Natural killer cell (primary cell): Measurements from ENCODE around the gene CNNM4. TPM values are rescaled to one million over a fixed set of nuclear protein-coding genes. Genes with fewer than 3 reads are reported as not detected.
A peak's percentile ranks its signal among the peaks of the same experiment; 100 is the strongest.

Source experiments
- ATAC-seq, 3 donors: fragments of 150-1000 bp in 2 of 3; fragments of 200-7000 bp in 1 of 3; cut with Tn5 transposase; 1 replicate in 1 of 3; 2 replicates in 2 of 3; pipeline ENCODE4 v1.10.0; 2021; ENCODE audit warnings: mild to moderate bottlenecking in 2 of 3, moderate library complexity in 2 of 3
- DNase-seq, 2 donors: peaks; one replicate each; pipeline versions ENCODE4 v3.0.0 to v3.0.0-alpha.2; 2013 to 2021; ENCODE audit warnings: mixed read lengths in 1 of 2
- H3K27ac ChIP-seq: one replicate; pipeline ENCODE4 v1.5.1; 2013; ENCODE audit warnings: mild to moderate bottlenecking, low read length
- H3K27me3 ChIP-seq: one replicate; pipeline ENCODE4 v1.6.1; 2013; ENCODE audit warnings: low read length; ENCODE audit not compliant: control insufficient read depth, insufficient read depth
- H3K36me3 ChIP-seq: one replicate; pipeline ENCODE4 v1.6.1; 2013; ENCODE audit warnings: low read length; ENCODE audit not compliant: control insufficient read depth, insufficient read depth
- H3K4me1 ChIP-seq: one replicate; pipeline ENCODE4 v1.6.1; 2013; ENCODE audit warnings: low read length; ENCODE audit not compliant: control insufficient read depth, insufficient read depth
- H3K4me3 ChIP-seq: one replicate; pipeline ENCODE4 v1.5.1; 2013; ENCODE audit warnings: low read length
- H3K9me3 ChIP-seq: one replicate; pipeline ENCODE4 v1.6.1; 2013; ENCODE audit warnings: low read length; ENCODE audit not compliant: control insufficient read depth, insufficient read depth
- H3K27ac Mint-ChIP-seq, 2 donors: one replicate each; pipeline ENCODE4 v1.8.0; 2022; ENCODE audit warnings: mild to moderate bottlenecking in 2 of 2, mixed read lengths in 2 of 2, moderate library complexity in 1 of 2
- H3K27me3 Mint-ChIP-seq, 2 donors: one replicate each; pipeline ENCODE4 v1.8.0; 2022; ENCODE audit warnings: low read depth in 2 of 2, mixed read lengths in 2 of 2
- H3K36me3 Mint-ChIP-seq: one replicate; pipeline ENCODE4 v1.8.0; 2022; ENCODE audit warnings: mixed read lengths
- H3K4me1 Mint-ChIP-seq, 2 donors: one replicate each; pipeline ENCODE4 v1.8.0; 2022; ENCODE audit warnings: mixed read lengths in 2 of 2
- H3K4me3 Mint-ChIP-seq: one replicate; pipeline ENCODE4 v1.8.0; 2022; ENCODE audit warnings: mild to moderate bottlenecking, moderate library complexity, mixed read lengths
- H3K9me3 Mint-ChIP-seq, 2 donors: one replicate each; pipeline ENCODE4 v1.8.0; 2022; ENCODE audit warnings: mixed read lengths in 2 of 2
- WGBS: methylation state at CpG from one replicate; pipeline ENCODE4 v1.1.7; 2013; ENCODE audit warnings: missing lambda C conversion rate; ENCODE audit not compliant: insufficient coverage; 5-methylcytosine and 5-hydroxymethylcytosine counted together
- intact Hi-C: fragments of 100-400 bp; cut with micrococcal nuclease; formaldehyde crosslinking; loops from one replicate; pipeline ENCODE4 v1.14.2; 2022
- total RNA-seq, 4 donors: library from RNA; stranded (reverse); fragments of 120-200 nt in 1 of 4; gene quantifications; one replicate each; pipeline versions ENCODE4 v1.2.3 to v1.2.4, GENCODE V29; 2013 to 2022
- TF ChIP-seq, protein P1 (sequence below): fragments of 200-600 bp; IDR thresholded peaks from one replicate; pipeline ENCODE4 v1.8.0; 2022; ENCODE audit warnings: antibody characterized with exemption

Gene CNNM4
- total RNA-seq, 3 donors from 2014 or later (not counting 1 experiment from before 2014, with no cell fraction given), result 9.9 to 12.1 (median 10.7) TPM

DNA sequence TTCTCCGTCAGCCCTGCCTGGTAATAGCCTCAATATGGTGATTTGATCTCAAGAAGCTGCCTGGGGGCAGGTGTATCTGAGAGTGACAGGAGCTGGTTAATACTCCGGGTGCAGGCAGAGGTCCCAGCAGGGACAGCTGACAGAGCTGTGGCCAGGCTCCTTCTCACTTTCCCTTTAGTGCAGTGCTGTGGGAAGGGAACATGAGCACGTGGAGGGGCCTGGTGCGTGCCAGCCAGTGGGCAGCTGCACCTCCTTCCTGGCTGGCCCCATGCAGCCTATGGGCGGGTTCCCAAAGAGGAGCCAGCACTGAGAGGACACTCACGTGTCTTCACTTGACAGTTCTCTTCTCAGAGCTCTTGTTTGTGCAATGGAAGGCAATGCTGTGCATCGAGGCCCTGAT, 9.1 kb downstream of the CNNM4 start:
- no peak for DNase-seq
- ATAC-seq, result no peak
- TF ChIP-seq, protein P1, sequence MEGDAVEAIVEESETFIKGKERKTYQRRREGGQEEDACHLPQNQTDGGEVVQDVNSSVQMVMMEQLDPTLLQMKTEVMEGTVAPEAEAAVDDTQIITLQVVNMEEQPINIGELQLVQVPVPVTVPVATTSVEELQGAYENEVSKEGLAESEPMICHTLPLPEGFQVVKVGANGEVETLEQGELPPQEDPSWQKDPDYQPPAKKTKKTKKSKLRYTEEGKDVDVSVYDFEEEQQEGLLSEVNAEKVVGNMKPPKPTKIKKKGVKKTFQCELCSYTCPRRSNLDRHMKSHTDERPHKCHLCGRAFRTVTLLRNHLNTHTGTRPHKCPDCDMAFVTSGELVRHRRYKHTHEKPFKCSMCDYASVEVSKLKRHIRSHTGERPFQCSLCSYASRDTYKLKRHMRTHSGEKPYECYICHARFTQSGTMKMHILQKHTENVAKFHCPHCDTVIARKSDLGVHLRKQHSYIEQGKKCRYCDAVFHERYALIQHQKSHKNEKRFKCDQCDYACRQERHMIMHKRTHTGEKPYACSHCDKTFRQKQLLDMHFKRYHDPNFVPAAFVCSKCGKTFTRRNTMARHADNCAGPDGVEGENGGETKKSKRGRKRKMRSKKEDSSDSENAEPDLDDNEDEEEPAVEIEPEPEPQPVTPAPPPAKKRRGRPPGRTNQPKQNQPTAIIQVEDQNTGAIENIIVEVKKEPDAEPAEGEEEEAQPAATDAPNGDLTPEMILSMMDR, result no peak
- no peak overlapping the region for H3K27ac ChIP-seq
- Mint-ChIP-seq H3K27ac (no peak overlapping the region), H3K36me3 (no peaks in the 10 kb centered on the region), H3K4me3 (no peak overlapping the region), H3K9me3 (no peaks in the 10 kb centered on the region), H3K27me3 (no peaks in the 10 kb centered on the region), H3K4me1 (peaks cover 10 to 38% of the 10 kb centered on the region in 2 donors)
- 82% methylated on average over 7 of the region's 7 CpGs for WGBS
- peaks cover 30% of the 10 kb centered on the region for H3K4me1 ChIP-seq
- H3K27me3 ChIP-seq, result no peaks in the 10 kb centered on the region
- no peak overlapping the region for H3K4me3 ChIP-seq
- no peaks in the 10 kb centered on the region for H3K36me3 ChIP-seq
- intact Hi-C loops, result no loop called here
- no peaks in the 10 kb centered on the region for H3K9me3 ChIP-seq

DNA sequence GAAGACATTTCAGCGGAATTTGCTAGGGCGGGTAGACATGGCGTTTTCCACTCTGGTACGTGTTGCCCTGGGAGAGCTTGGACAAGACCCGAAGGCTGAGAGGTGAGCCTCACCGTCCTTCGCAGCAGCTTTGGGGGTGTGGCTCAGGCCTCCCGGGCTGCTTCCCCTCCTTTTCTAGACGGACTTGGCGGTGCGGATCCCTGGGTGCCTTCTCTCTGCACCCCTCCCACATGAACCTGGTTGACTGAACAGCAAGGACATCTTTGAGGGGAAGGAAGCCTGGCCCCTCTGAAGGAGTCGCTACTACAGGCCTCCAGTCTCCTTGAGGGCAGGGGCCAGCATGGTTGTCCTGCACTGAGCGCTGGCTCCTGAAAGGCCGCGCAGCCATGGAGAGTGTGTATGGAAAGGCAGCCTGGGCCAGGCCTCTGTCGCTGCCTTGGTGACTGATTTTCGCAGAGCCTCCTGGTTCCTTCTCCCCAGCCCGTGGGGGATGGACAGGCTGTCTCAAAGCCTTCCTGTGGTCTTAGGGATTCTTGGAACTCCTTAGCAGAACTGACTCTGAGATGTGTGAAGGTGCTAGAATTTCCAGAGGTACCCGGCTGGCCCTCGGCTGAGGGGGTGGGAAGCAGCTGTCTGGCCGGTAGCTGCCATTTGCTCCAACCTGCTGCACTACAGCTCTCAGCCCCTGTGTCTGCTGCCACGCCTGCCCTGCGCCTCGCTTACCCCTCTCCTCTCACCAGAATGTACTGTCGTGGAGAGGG, 9.9 kb downstream of the CNNM4 start:
- TF ChIP-seq, protein P1, result no peak
- Mint-ChIP-seq H3K4me1 (peaks cover 10 to 38% of the 10 kb centered on the region in 2 donors), H3K9me3 (no peaks in the 10 kb centered on the region), H3K36me3 (no peaks in the 10 kb centered on the region), H3K4me3 (no peak overlapping the region), H3K27ac (no peak overlapping the region), H3K27me3 (no peaks in the 10 kb centered on the region)
- H3K9me3 ChIP-seq, result no peaks in the 10 kb centered on the region
- H3K27me3 ChIP-seq, result no peaks in the 10 kb centered on the region
- ATAC-seq (peak in 1 of 3 donors; percentile 18), DNase-seq (no peak)
- no peaks in the 10 kb centered on the region for H3K36me3 ChIP-seq
- no peak overlapping the region for H3K27ac ChIP-seq
- WGBS, result 94% methylated on average over 25 of the region's 25 CpGs
- peaks cover 32% of the 10 kb centered on the region for H3K4me1 ChIP-seq
- no peak overlapping the region for H3K4me3 ChIP-seq
- intact Hi-C loops, result no loop called here

DNA sequence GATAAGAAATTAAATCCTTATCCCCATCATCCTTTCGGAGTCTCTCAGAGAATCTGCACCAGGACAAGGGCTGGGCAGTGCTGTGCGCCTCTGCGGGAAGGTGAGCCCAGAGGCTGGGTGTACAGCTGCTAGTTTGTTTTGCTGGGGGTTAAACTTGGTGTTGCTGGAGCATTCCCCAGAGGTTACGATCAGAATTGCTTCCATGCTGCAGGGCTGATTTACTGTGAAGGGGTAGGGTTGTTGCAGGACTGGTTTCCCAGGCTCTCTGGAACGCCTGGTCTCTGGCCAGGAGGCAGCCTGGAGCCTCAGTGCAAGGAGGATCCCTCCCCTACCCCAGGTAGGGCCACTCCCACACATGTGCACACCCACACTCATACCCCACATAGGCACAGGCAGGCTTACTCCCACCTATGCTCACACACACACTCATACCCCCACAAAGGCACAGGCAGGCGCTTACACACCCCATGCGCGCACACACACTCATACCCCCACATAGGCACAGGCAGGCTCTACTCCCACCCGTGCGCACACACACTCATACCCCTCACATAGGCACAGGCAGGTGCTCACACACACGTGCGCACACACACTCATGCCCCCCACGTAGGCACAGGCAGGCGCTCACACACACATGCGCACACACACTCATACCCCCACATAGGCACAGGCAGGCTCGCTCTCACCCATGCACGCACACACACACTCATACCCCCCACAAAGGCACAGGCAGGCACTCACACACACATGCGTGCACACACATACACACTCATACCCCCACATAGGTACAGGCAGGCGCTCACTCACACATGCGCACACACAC, 11.3 kb downstream of the CNNM4 start:
- peak overlapping the region in 1 of 2 donors; percentile 36 for H3K27ac Mint-ChIP-seq
- intact Hi-C loops, result no loop called here
- TF ChIP-seq, protein P1, result no peak
- ATAC-seq, result no peak
- H3K27me3 Mint-ChIP-seq, result no peaks in the 10 kb centered on the region
- peaks cover 4 to 31% of the 10 kb centered on the region in 2 donors for H3K4me1 Mint-ChIP-seq
- H3K9me3 ChIP-seq, result no peaks in the 10 kb centered on the region
- no peak overlapping the region for H3K27ac ChIP-seq
- 96% methylated on average over 20 of the region's 20 CpGs for WGBS
- H3K36me3 ChIP-seq, result no peaks in the 10 kb centered on the region
- no peak for DNase-seq
- peaks cover 31% of the 10 kb centered on the region for H3K4me1 ChIP-seq
- H3K4me3 Mint-ChIP-seq, result peak overlapping the region; percentile 1
- H3K27me3 ChIP-seq, result no peaks in the 10 kb centered on the region
- no peak overlapping the region for H3K4me3 ChIP-seq
- H3K9me3 Mint-ChIP-seq, result no peaks in the 10 kb centered on the region
- no peaks in the 10 kb centered on the region for H3K36me3 Mint-ChIP-seq
